WTC11 (cell line): ENCODE data around the gene GGA2. TPM values are rescaled to one million over a fixed set of nuclear protein-coding genes. Genes with fewer than 3 reads are reported as not detected.

Experiments used
- ATAC-seq: fragments of 200-7000 bp; cut with Tn5 transposase; 2 replicates; pipeline ENCODE4 v1.10.0; 2021; ENCODE audit warnings: mild to moderate bottlenecking, moderate library complexity
- CTCF ChIA-PET: fragments of 300-600 bp; sonication (Branson Sonifier 250); formaldehyde crosslinking; loops from one replicate; lab custom pipeline; 2021; ENCODE audit warnings: antibody characterized with exemption; lab: Charles Lee
- POLR2A ChIA-PET: fragments of 350-600 bp; sonication (Branson Sonifier 250); formaldehyde crosslinking; loops from one replicate; lab custom pipeline; 2021; ENCODE audit warnings: antibody characterized with exemption; lab: Charles Lee
- DNase-seq: peaks from one replicate; pipeline ENCODE4 v3.0.0; 2021; ENCODE audit warnings: low spot score
- H3K27ac Mint-ChIP-seq: 2 replicates; pipeline ENCODE4 v1.8.0; 2021; ENCODE audit warnings: mixed read lengths
- H3K27me3 Mint-ChIP-seq: 2 replicates; pipeline ENCODE4 v1.8.0; 2021; ENCODE audit warnings: low read depth, mild to moderate bottlenecking, moderate library complexity, mixed read lengths
- H3K36me3 Mint-ChIP-seq: 2 replicates; pipeline ENCODE4 v1.8.0; 2021; ENCODE audit warnings: mixed read lengths
- H3K4me1 Mint-ChIP-seq: 2 replicates; pipeline ENCODE4 v1.8.0; 2022; ENCODE audit warnings: mixed read lengths
- H3K4me3 Mint-ChIP-seq: 2 replicates; pipeline ENCODE4 v1.8.0; 2021; ENCODE audit warnings: mild to moderate bottlenecking, moderate library complexity, mixed read lengths
- H3K9me3 Mint-ChIP-seq: 2 replicates; pipeline ENCODE4 v1.8.0; 2021; ENCODE audit warnings: mixed read lengths
- AR ChIP-seq: fragments of 250-450 bp; sonication (Bioruptor Pico); IDR thresholded peaks from 2 replicates; pipeline ENCODE4 v1.9.0; 2021; ENCODE audit warnings: mild to moderate bottlenecking
- ATF2 ChIP-seq: sonication (generic); formaldehyde crosslinking; IDR thresholded peaks from 2 replicates; pipeline ENCODE4 v1.8.1; 2022; ENCODE audit warnings: low read depth, missing genetic modification reagents, borderline replicate concordance
- CBFB ChIP-seq: sonication (generic); formaldehyde crosslinking; IDR thresholded peaks from 2 replicates; pipeline ENCODE4 v1.8.1; 2022; ENCODE audit warnings: mild to moderate bottlenecking, low read depth, missing genetic modification reagents
- CREM ChIP-seq: sonication (generic); formaldehyde crosslinking; IDR thresholded peaks from 2 replicates; pipeline ENCODE4 v1.8.1; 2022; ENCODE audit warnings: mild to moderate bottlenecking, missing genetic modification reagents, moderate library complexity
- ELF4 ChIP-seq: sonication (generic); formaldehyde crosslinking; IDR thresholded peaks from 2 replicates; pipeline ENCODE4 v1.8.1; 2022; ENCODE audit warnings: low read depth, mild to moderate bottlenecking, moderate library complexity, missing genetic modification reagents
- ETV6 ChIP-seq: sonication (generic); formaldehyde crosslinking; IDR thresholded peaks from 2 replicates; pipeline ENCODE4 v1.8.1; 2022; ENCODE audit warnings: mild to moderate bottlenecking, missing genetic modification reagents
- FOXP1 ChIP-seq: sonication (generic); formaldehyde crosslinking; IDR thresholded peaks from 2 replicates; pipeline ENCODE4 v1.8.0; 2022; ENCODE audit warnings: missing genetic modification reagents, mild to moderate bottlenecking, moderate library complexity, borderline replicate concordance
- IRF1 ChIP-seq: sonication (generic); formaldehyde crosslinking; IDR thresholded peaks from 2 replicates; pipeline ENCODE4 v1.8.0; 2023; ENCODE audit warnings: missing genetic modification reagents
- JUN ChIP-seq: sonication (generic); formaldehyde crosslinking; IDR thresholded peaks from 2 replicates; pipeline ENCODE4 v1.8.0; 2023; ENCODE audit warnings: mild to moderate bottlenecking, missing genetic modification reagents
- MAX ChIP-seq: sonication (generic); formaldehyde crosslinking; IDR thresholded peaks from 2 replicates; pipeline ENCODE4 v1.8.0; 2022; ENCODE audit warnings: mild to moderate bottlenecking, missing genetic modification reagents
- NFE2L1 ChIP-seq: sonication (generic); formaldehyde crosslinking; IDR thresholded peaks from 2 replicates; pipeline ENCODE4 v1.8.1; 2023; ENCODE audit warnings: missing genetic modification reagents
- SOX15 ChIP-seq: fragments of 250-450 bp; sonication (Bioruptor Pico); IDR thresholded peaks from 2 replicates; pipeline ENCODE4 v1.9.0; 2021; ENCODE audit warnings: mild to moderate bottlenecking
- TCF7 ChIP-seq: sonication (generic); formaldehyde crosslinking; IDR thresholded peaks from 2 replicates; pipeline ENCODE4 v1.8.0; 2022; ENCODE audit warnings: mild to moderate bottlenecking, low read depth, missing genetic modification reagents, moderate library complexity
- ZBTB21 ChIP-seq: sonication (generic); formaldehyde crosslinking; IDR thresholded peaks from 2 replicates; pipeline ENCODE4 v1.8.1; 2023; ENCODE audit warnings: mild to moderate bottlenecking, missing genetic modification reagents, borderline replicate concordance
- ZNF232 ChIP-seq: sonication (generic); formaldehyde crosslinking; IDR thresholded peaks from 2 replicates; pipeline ENCODE4 v1.8.0; 2022; ENCODE audit warnings: mild to moderate bottlenecking, missing genetic modification reagents
- ZNF317 ChIP-seq: sonication (generic); formaldehyde crosslinking; IDR thresholded peaks from 2 replicates; pipeline ENCODE4 v1.8.1; 2023; ENCODE audit warnings: low read depth, mild to moderate bottlenecking, moderate library complexity, missing genetic modification reagents, borderline replicate concordance
- ZNF416 ChIP-seq: fragments of 250-450 bp; sonication (Bioruptor Pico); IDR thresholded peaks from 2 replicates; pipeline ENCODE4 v1.9.0; 2021; ENCODE audit warnings: mild to moderate bottlenecking, inconsistent platforms
- ZNF512 ChIP-seq: sonication (generic); formaldehyde crosslinking; IDR thresholded peaks from 2 replicates; pipeline ENCODE4 v1.8.1; 2022; ENCODE audit warnings: missing genetic modification reagents, borderline replicate concordance
- ZNF671 ChIP-seq: fragments of 250-450 bp; sonication (Bioruptor Pico); IDR thresholded peaks from 2 replicates; pipeline ENCODE4 v1.8.0; 2021; ENCODE audit warnings: mild to moderate bottlenecking
- total RNA-seq: library from RNA; stranded (reverse); gene quantifications from 3 replicates; pipeline ENCODE4 v1.2.3, GENCODE V29; 2021
- TF ChIP-seq, protein P1 (sequence below): fragments of 250-450 bp; sonication (Bioruptor Pico); IDR thresholded peaks from 2 replicates; pipeline ENCODE4 v1.9.0; 2021; ENCODE audit warnings: mild to moderate bottlenecking
- TF ChIP-seq, protein P2 (sequence below): sonication (generic); formaldehyde crosslinking; IDR thresholded peaks from 2 replicates; pipeline ENCODE4 v1.8.1; 2022; ENCODE audit warnings: mild to moderate bottlenecking, moderate library complexity, missing genetic modification reagents
- TF ChIP-seq, protein P3 (sequence below): sonication (generic); formaldehyde crosslinking; IDR thresholded peaks from 2 replicates; pipeline ENCODE4 v1.8.1; 2023; ENCODE audit warnings: mild to moderate bottlenecking, missing genetic modification reagents, moderate library complexity

Gene GGA2
- total RNA-seq, 1 experiment from 2014 or later: 107 TPM

- ATAC-seq (no peak), DNase-seq (no peak)
- no peaks in the 10 kb centered on the region for H3K9me3 Mint-ChIP-seq
- peaks cover 5% of the 10 kb centered on the region for H3K36me3 Mint-ChIP-seq
- CTCF ChIA-PET: no interaction called here
- H3K27me3 Mint-ChIP-seq: no peaks in the 10 kb centered on the region
- POLR2A ChIA-PET: no interaction called here
- TF ChIP-seq, protein P1, sequence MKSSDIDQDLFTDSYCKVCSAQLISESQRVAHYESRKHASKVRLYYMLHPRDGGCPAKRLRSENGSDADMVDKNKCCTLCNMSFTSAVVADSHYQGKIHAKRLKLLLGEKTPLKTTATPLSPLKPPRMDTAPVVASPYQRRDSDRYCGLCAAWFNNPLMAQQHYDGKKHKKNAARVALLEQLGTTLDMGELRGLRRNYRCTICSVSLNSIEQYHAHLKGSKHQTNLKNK (CRISPR knock-in tag): no peak
- TF ChIP-seq ZNF232 (CRISPR knock-in tag): no peak
- H3K4me1 Mint-ChIP-seq: peaks cover 62% of the 10 kb centered on the region
- H3K27ac Mint-ChIP-seq: peak overlapping the region; percentile 35; the same call in 1 of the 2 replicates
- H3K4me3 Mint-ChIP-seq: no peak overlapping the region
Observed at GRCh38 chr16:23502466-23502865, 7.8 kb downstream of the GGA2 start.

DNA sequence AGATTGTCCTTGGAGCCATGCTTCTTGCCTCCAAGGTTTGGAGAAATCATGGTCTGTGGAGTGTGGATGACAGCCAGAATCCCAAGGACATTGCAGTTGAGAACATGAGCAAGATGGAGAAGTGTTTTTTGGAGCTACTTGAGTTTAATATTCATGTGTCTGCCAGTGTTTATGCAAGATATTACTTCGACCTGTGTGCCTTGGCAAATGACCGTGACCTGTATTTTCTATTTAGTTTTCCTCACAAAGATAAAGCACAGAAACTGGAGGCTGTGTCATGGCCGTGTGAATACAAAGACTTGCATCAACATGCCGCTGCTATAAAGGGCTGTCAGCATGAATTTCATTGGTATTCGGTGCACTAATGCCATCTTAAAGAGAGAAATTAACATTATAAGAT, 9.0 kb downstream of the GGA2 start:
- CTCF ChIA-PET: interaction anchor here (1.2 kb wide), 1 partner anchor 7 kb away, joined by 3 read pairs; no protein-coding TSS in a partner anchor
- peaks cover 3% of the 10 kb centered on the region for H3K36me3 Mint-ChIP-seq
- no peak for ATAC-seq
- H3K4me1 Mint-ChIP-seq: peaks cover 54% of the 10 kb centered on the region
- no peaks in the 10 kb centered on the region for H3K9me3 Mint-ChIP-seq
- H3K27ac Mint-ChIP-seq: no peak overlapping the region
- no peak for TF ChIP-seq AR (CRISPR knock-in tag)
- no peak for TF ChIP-seq ELF4 (CRISPR knock-in tag)
- TF ChIP-seq ZNF671 (CRISPR knock-in tag): no peak
- no peak for TF ChIP-seq NFE2L1 (CRISPR knock-in tag)
- no peak for TF ChIP-seq ZNF512 (CRISPR knock-in tag)
- TF ChIP-seq ZBTB21 (CRISPR knock-in tag): no peak
- TF ChIP-seq MAX (CRISPR knock-in tag): no peak
- no peak for TF ChIP-seq ETV6
- no peak for TF ChIP-seq JUN (CRISPR knock-in tag)
- no peak for TF ChIP-seq ZNF317 (CRISPR knock-in tag)
- TF ChIP-seq ATF2 (CRISPR knock-in tag): no peak
- no peak for TF ChIP-seq CBFB (CRISPR knock-in tag)
- TF ChIP-seq, protein P2, sequence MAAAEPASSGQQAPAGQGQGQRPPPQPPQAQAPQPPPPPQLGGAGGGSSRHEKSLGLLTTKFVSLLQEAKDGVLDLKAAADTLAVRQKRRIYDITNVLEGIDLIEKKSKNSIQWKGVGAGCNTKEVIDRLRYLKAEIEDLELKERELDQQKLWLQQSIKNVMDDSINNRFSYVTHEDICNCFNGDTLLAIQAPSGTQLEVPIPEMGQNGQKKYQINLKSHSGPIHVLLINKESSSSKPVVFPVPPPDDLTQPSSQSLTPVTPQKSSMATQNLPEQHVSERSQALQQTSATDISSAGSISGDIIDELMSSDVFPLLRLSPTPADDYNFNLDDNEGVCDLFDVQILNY (CRISPR knock-in tag): no peak
- TF ChIP-seq ZNF416 (CRISPR knock-in tag): no peak
- no peak for TF ChIP-seq IRF1 (CRISPR knock-in tag)
- TF ChIP-seq CREM: no peak
- TF ChIP-seq, protein P3, sequence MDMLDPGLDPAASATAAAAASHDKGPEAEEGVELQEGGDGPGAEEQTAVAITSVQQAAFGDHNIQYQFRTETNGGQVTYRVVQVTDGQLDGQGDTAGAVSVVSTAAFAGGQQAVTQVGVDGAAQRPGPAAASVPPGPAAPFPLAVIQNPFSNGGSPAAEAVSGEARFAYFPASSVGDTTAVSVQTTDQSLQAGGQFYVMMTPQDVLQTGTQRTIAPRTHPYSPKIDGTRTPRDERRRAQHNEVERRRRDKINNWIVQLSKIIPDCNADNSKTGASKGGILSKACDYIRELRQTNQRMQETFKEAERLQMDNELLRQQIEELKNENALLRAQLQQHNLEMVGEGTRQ (CRISPR knock-in tag): no peak
- TF ChIP-seq SOX15 (CRISPR knock-in tag): no peak
- TF ChIP-seq FOXP1: no peak
- no peak for TF ChIP-seq TCF7 (CRISPR knock-in tag)
- H3K4me3 Mint-ChIP-seq: no peak overlapping the region
- DNase-seq: no peak
- H3K27me3 Mint-ChIP-seq: no peaks in the 10 kb centered on the region
- POLR2A ChIA-PET: no interaction called here
